Uterus (tissue), 2 donors: ENCODE data around the gene PFKFB1.

Experiments
- POLR2A ChIP-seq, 2 donors: fragments of 450-650 bp; IDR thresholded peaks; one replicate each; pipeline ENCODE4 v1.6.1; 2016; ENCODE audit warnings: antibody characterized with exemption in 2 of 2, mild to moderate bottlenecking in 1 of 2, moderate library complexity in 1 of 2
- TF ChIP-seq, protein P1 (sequence below), 4 experiments: fragments of 200-600 bp in 2 of 4; fragments of 450-650 bp in 2 of 4; sonication (generic) in 2 of 4; IDR thresholded peaks; one replicate each; pipeline ENCODE4 v1.5.1; 2016 to 2019; ENCODE audit warnings: antibody characterized with exemption in 4 of 4, mild to moderate bottlenecking in 2 of 4, moderate library complexity in 1 of 4

DNA sequence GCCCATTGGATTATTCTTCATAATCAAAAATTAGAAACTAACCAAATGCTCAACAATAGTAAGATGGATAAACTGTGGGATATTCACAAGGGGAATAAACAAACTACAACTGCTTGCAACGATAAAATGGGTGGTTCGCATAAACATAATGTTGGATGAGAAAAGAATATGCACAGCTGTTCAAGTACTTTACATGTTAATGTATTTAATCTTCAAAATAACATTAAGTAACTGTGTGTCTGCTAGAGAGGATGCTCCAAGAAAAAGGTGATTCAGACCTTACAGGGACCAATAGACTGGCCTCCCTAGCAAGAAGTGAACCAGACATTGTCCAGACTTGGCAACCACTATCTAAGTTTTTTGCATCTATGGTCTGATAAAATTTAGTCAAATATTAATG lies 2.3 kb downstream of the PFKFB1 start:
- TF ChIP-seq, protein P1, sequence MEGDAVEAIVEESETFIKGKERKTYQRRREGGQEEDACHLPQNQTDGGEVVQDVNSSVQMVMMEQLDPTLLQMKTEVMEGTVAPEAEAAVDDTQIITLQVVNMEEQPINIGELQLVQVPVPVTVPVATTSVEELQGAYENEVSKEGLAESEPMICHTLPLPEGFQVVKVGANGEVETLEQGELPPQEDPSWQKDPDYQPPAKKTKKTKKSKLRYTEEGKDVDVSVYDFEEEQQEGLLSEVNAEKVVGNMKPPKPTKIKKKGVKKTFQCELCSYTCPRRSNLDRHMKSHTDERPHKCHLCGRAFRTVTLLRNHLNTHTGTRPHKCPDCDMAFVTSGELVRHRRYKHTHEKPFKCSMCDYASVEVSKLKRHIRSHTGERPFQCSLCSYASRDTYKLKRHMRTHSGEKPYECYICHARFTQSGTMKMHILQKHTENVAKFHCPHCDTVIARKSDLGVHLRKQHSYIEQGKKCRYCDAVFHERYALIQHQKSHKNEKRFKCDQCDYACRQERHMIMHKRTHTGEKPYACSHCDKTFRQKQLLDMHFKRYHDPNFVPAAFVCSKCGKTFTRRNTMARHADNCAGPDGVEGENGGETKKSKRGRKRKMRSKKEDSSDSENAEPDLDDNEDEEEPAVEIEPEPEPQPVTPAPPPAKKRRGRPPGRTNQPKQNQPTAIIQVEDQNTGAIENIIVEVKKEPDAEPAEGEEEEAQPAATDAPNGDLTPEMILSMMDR (IDR thresholded peaks at IDR 0.05): no peak
- TF ChIP-seq POLR2A (IDR thresholded peaks at IDR 0.05): no peak
